H9 (cell line): ENCODE data around the gene TLL2. TPM values are rescaled to one million over a fixed set of nuclear protein-coding genes. Genes with fewer than 3 reads are reported as not detected.

Experiments used
- DNase-seq: peaks from one replicate; pipeline ENCODE4 v3.0.0-alpha.2; 2017
- H2AFZ ChIP-seq: one replicate; pipeline ENCODE4 v1.6.1; 2013; ENCODE audit warnings: mild to moderate bottlenecking, low read length, control low read depth, moderate library complexity
- H2AK5ac ChIP-seq: 2 replicates; pipeline ENCODE4 v1.6.1; 2013; ENCODE audit warnings: low read length, control low read depth, mixed read lengths; ENCODE audit not compliant: insufficient read length
- H2BK120ac ChIP-seq: one replicate; pipeline ENCODE4 v1.6.1; 2013; ENCODE audit warnings: low read depth, mild to moderate bottlenecking, low read length, control low read depth, inconsistent platforms; ENCODE audit not compliant: poor library complexity, severe bottlenecking
- H2BK12ac ChIP-seq: 2 replicates; pipeline ENCODE4 v1.6.1; 2013; ENCODE audit warnings: low read length, control low read depth, mixed read lengths, low read depth; ENCODE audit not compliant: insufficient read length
- H2BK15ac ChIP-seq: 2 replicates; pipeline ENCODE4 v1.6.1; 2013; ENCODE audit warnings: low read depth, low read length, control low read depth
- H2BK20ac ChIP-seq: one replicate; pipeline ENCODE4 v1.6.1; 2013; ENCODE audit warnings: low read depth, mild to moderate bottlenecking, low read length, control low read depth, inconsistent platforms; ENCODE audit not compliant: poor library complexity, severe bottlenecking
- H2BK5ac ChIP-seq: 2 replicates; pipeline ENCODE4 v1.6.1; 2013; ENCODE audit warnings: low read length, control low read depth, mixed read lengths; ENCODE audit not compliant: insufficient read length
- H3K14ac ChIP-seq: 2 replicates; pipeline ENCODE4 v1.6.1; 2013; ENCODE audit warnings: low read length, control low read depth; ENCODE audit not compliant: insufficient read depth
- H3K18ac ChIP-seq: 2 replicates; pipeline ENCODE4 v1.6.1; 2013; ENCODE audit warnings: low read depth, mild to moderate bottlenecking, mixed read lengths, low read length, control low read depth; ENCODE audit not compliant: insufficient read length
- H3K23ac ChIP-seq: 2 replicates; pipeline ENCODE4 v1.6.1; 2013; ENCODE audit warnings: low read length, control low read depth, mixed read lengths, low read depth; ENCODE audit not compliant: insufficient read length
- H3K23me2 ChIP-seq: 2 replicates; pipeline ENCODE4 v1.6.1; 2013; ENCODE audit warnings: low read depth, mild to moderate bottlenecking, mixed read lengths, low read length, control low read depth; ENCODE audit not compliant: insufficient read length, poor library complexity, severe bottlenecking
- H3K27ac ChIP-seq: 2 replicates; pipeline ENCODE4 v1.5.1; 2013; ENCODE audit warnings: low read length, control low read depth, mixed read lengths, low read depth; ENCODE audit not compliant: insufficient read length
- H3K27me3 ChIP-seq: 2 replicates; pipeline ENCODE4 v1.6.1; 2013; ENCODE audit warnings: low read length, control low read depth, inconsistent platforms; ENCODE audit not compliant: insufficient read depth
- H3K4ac ChIP-seq: 2 replicates; pipeline ENCODE4 v1.6.1; 2013; ENCODE audit warnings: low read depth, mild to moderate bottlenecking, control low read depth, inconsistent platforms, low read length, moderate library complexity
- H3K4me1 ChIP-seq: 2 replicates; pipeline ENCODE4 v1.6.1; 2013; ENCODE audit warnings: low read length, control low read depth, inconsistent platforms; ENCODE audit not compliant: insufficient read depth
- H3K4me2 ChIP-seq: 2 replicates; pipeline ENCODE4 v1.6.1; 2013; ENCODE audit warnings: low read length, control low read depth, mixed read lengths; ENCODE audit not compliant: insufficient read length, insufficient read depth
- H3K56ac ChIP-seq: 2 replicates; pipeline ENCODE4 v1.6.1; 2013; ENCODE audit warnings: low read depth, mild to moderate bottlenecking, mixed read lengths, low read length, control low read depth; ENCODE audit not compliant: insufficient read length
- H3K79me1 ChIP-seq: 2 replicates; pipeline ENCODE4 v1.6.1; 2013; ENCODE audit warnings: low read depth, mild to moderate bottlenecking, moderate library complexity, low read length, control low read depth, inconsistent platforms; ENCODE audit not compliant: insufficient read depth, poor library complexity, severe bottlenecking
- H3K79me2 ChIP-seq: 2 replicates; pipeline ENCODE4 v1.6.1; 2013; ENCODE audit warnings: low read length, control low read depth, inconsistent platforms; ENCODE audit not compliant: insufficient read depth
- H3K9ac ChIP-seq: 2 replicates; pipeline ENCODE4 v1.6.1; 2013; ENCODE audit warnings: low read length, control low read depth, mixed read lengths; ENCODE audit not compliant: insufficient read length; ENCODE audit errors: extremely low read depth
- H3K9me3 ChIP-seq: one replicate; pipeline ENCODE4 v1.6.1; 2013; ENCODE audit warnings: low read depth, low read length, inconsistent platforms; ENCODE audit not compliant: control insufficient read depth
- H3T11ph ChIP-seq: one replicate; pipeline ENCODE4 v1.6.1; 2013; ENCODE audit warnings: mild to moderate bottlenecking, low read length, control low read depth, inconsistent platforms
- H4K20me1 ChIP-seq: one replicate; pipeline ENCODE4 v1.6.1; 2013; ENCODE audit not compliant: control insufficient read depth, insufficient read length, insufficient read depth
- H4K5ac ChIP-seq: 2 replicates; pipeline ENCODE4 v1.6.1; 2013; ENCODE audit warnings: low read depth, mild to moderate bottlenecking, mixed read lengths, low read length, control low read depth; ENCODE audit not compliant: insufficient read length
- H4K8ac ChIP-seq: replicated peaks from 2 replicates; pipeline ENCODE4 v1.6.1; 2013; ENCODE audit warnings: low read length, control low read depth, mixed read lengths, low read depth; ENCODE audit not compliant: insufficient read length
- H4K91ac ChIP-seq: 2 replicates; pipeline ENCODE4 v1.6.1; 2013; ENCODE audit warnings: low read depth, mild to moderate bottlenecking, moderate library complexity, mixed read lengths, low read length, control low read depth; ENCODE audit not compliant: insufficient read length
- H3K27ac Mint-ChIP-seq, 3 experiments: 2 replicates in 2 of 3; 3 replicates in 1 of 3; pipeline ENCODE4 v1.8.0; 2020 to 2021; ENCODE audit warnings: mixed read lengths in 3 of 3, mild to moderate bottlenecking in 1 of 3, moderate library complexity in 1 of 3
- H3K27me3 Mint-ChIP-seq: 2 replicates; pipeline ENCODE4 v1.8.0; 2021; ENCODE audit warnings: low read depth, mild to moderate bottlenecking, moderate library complexity, mixed read lengths
- H3K36me3 Mint-ChIP-seq, 3 experiments: 2 replicates in 2 of 3; 3 replicates in 1 of 3; pipeline ENCODE4 v1.8.0; 2020 to 2021; ENCODE audit warnings: low read depth in 3 of 3, mixed read lengths in 3 of 3; ENCODE audit not compliant: insufficient read depth in 1 of 3
- H3K4me1 Mint-ChIP-seq, 2 experiments: 2 replicates each; pipeline ENCODE4 v1.8.0; 2020; ENCODE audit warnings: mixed read lengths in 2 of 2
- H3K4me3 Mint-ChIP-seq, 2 experiments: 2 replicates in 1 of 2; 3 replicates in 1 of 2; pipeline ENCODE4 v1.8.0; 2020 to 2021; ENCODE audit warnings: mild to moderate bottlenecking in 2 of 2, mixed read lengths in 2 of 2, moderate library complexity in 1 of 2
- H3K9me3 Mint-ChIP-seq, 2 experiments: 2 replicates in 1 of 2; 3 replicates in 1 of 2; pipeline ENCODE4 v1.8.0; 2020; ENCODE audit warnings: mild to moderate bottlenecking in 2 of 2, mixed read lengths in 2 of 2, moderate library complexity in 1 of 2
- CTCF ChIP-seq: fragments of 200-600 bp; sonication (generic); conservative IDR thresholded peaks from 3 replicates; pipeline ENCODE4 v1.8.0; 2021; ENCODE audit warnings: antibody characterized with exemption, mild to moderate bottlenecking
- WGBS: extraction: QIAGEN DNeasy Blood & Tissue Kit; methylation state at CpG from one replicate; pipeline ENCODE4 v1.1.7; 2013; ENCODE audit warnings: missing lambda C conversion rate, low lambda C conversion rate, mixed read lengths; ENCODE audit not compliant: insufficient read length; ENCODE audit errors: extremely low coverage; 5-methylcytosine and 5-hydroxymethylcytosine counted together
- total RNA-seq: library from RNA; stranded (reverse); gene quantifications from 2 replicates; pipeline ENCODE4 v1.2.1, GENCODE V29; 2021

TLL2 gene
- total RNA-seq, 1 experiment from 2014 or later = 1.4 TPM

- Histone ChIP-seq H2BK12ac (no peak overlapping the region), H3K9me3 (peaks cover 5% of the 10 kb centered on the region), H3K56ac (no peak overlapping the region), H2BK5ac (no peak overlapping the region), H4K20me1 (no peaks in the 10 kb centered on the region), H3K23me2 (no peaks in the 10 kb centered on the region), H3K27ac (no peak overlapping the region), H2AFZ (no peak overlapping the region), H2AK5ac (no peak overlapping the region), H3K9ac (no peak overlapping the region), H3K4ac (no peak overlapping the region), H3K18ac (no peak overlapping the region), H3K14ac (no peak overlapping the region), H3K27me3 (no peaks in the 10 kb centered on the region), H2BK120ac (no peak overlapping the region), H2BK15ac (no peak overlapping the region), H4K8ac (no peak overlapping the region), H4K5ac (no peak overlapping the region), H3K79me1 (no peaks in the 10 kb centered on the region), H3K79me2 (no peaks in the 10 kb centered on the region), H3K23ac (no peak overlapping the region), H3K4me2 (no peak overlapping the region), H2BK20ac (no peak overlapping the region), H3K4me1 (peaks cover 7% of the 10 kb centered on the region; the same call in 1 of the 2 replicates), H3T11ph (no peak overlapping the region), H4K91ac (no peak overlapping the region)
- TF ChIP-seq CTCF = no peak
- no peak for DNase-seq
- no peak overlapping the region; a peak in 1 of 7 replicates for H3K27ac Mint-ChIP-seq
- H3K4me3 Mint-ChIP-seq = no peak overlapping the region
- WGBS = no CpG with 5 or more reads among the region's 4 CpGs
- H3K4me1 Mint-ChIP-seq = peaks cover 52 to 53% of the 10 kb centered on the region in 2 experiments
- peaks cover 11 to 27% (median 21%) of the 10 kb centered on the region in 3 experiments for H3K36me3 Mint-ChIP-seq
- H3K9me3 Mint-ChIP-seq = peaks cover 25 to 28% of the 10 kb centered on the region in 2 experiments
- H3K27me3 Mint-ChIP-seq = peaks cover 31% of the 10 kb centered on the region
Measured at GRCh38 chr10:96344178-96344577, 169.5 kb downstream of the TLL2 start.
